Astrocyte of the hippocampus (primary cell): ENCODE data around the gene PODN.

ENCODE experiments used
- DNase-seq: peaks from one replicate; pipeline ENCODE4 v3.0.0; 2011; ENCODE audit warnings: low read depth, low spot score

The PODN gene

GRCh38 chr1:53061859-53062707 lies at the start of gene PODN:
TSS of gene PODN (plus strand) at chr1:53062213. CDS start at chr1:53069856, 7,643 bp downstream.
- peak; percentile 37 for DNase-seq

GRCh38 chr1:53014791-53015507 lies 47.1 kb upstream of the PODN start:
- peak; percentile 92 for DNase-seq

- no peak for DNase-seq
Observed at GRCh38 chr1:53015508-53015860, 46.5 kb upstream of the PODN start.

GRCh38 chr1:53016705-53017104 lies 45.3 kb upstream of the PODN start:
- DNase-seq: no peak

- DNase-seq: no peak
Observed at GRCh38 chr1:53020588-53020987, 41.4 kb upstream of the PODN start.

- DNase-seq: no peak
Observed at GRCh38 chr1:53022179-53022578, 39.8 kb upstream of the PODN start.

- DNase-seq: no peak
Observed at GRCh38 chr1:53023546-53023945, 38.5 kb upstream of the PODN start.

- DNase-seq: no peak
Observed at GRCh38 chr1:53024117-53024516, 37.9 kb upstream of the PODN start.

GRCh38 chr1:53025034-53025768 lies 36.8 kb upstream of the PODN start:
- DNase-seq: peak; percentile 28

GRCh38 chr1:53025769-53026112 lies 36.3 kb upstream of the PODN start:
- no peak for DNase-seq

- no peak for DNase-seq
Observed at GRCh38 chr1:53026254-53026653, 35.8 kb upstream of the PODN start.

- no peak for DNase-seq
Observed at GRCh38 chr1:53031732-53032131, 30.3 kb upstream of the PODN start.

GRCh38 chr1:53037159-53037558 lies 24.9 kb upstream of the PODN start:
- DNase-seq: no peak

- DNase-seq: no peak
Observed at GRCh38 chr1:53038566-53038965, 23.4 kb upstream of the PODN start.

GRCh38 chr1:53043271-53043670 lies 18.7 kb upstream of the PODN start:
- DNase-seq: no peak

- DNase-seq: no peak
Observed at GRCh38 chr1:53044926-53045325, 17.1 kb upstream of the PODN start.

- peak; percentile 41 for DNase-seq
Observed at GRCh38 chr1:53046930-53047329, 15.1 kb upstream of the PODN start.

GRCh38 chr1:53047737-53048736 lies 14.0 kb upstream of the PODN start:
- DNase-seq: peak; percentile 73

- DNase-seq: no peak
Observed at GRCh38 chr1:53048960-53049573, 12.9 kb upstream of the PODN start.

GRCh38 chr1:53049574-53049967 lies 12.4 kb upstream of the PODN start:
- DNase-seq: no peak

- no peak for DNase-seq
Observed at GRCh38 chr1:53050310-53050709, 11.7 kb upstream of the PODN start.
